ENCODE data around the gene GGACT.

Gene GGACT

GRCh38 chr13:100510208-100510957 is 78.2 kb downstream of the GGACT start:
- no peak for DNase-seq

- no peak for DNase-seq
These were observed 79.6 kb downstream of the GGACT start for GRCh38 chr13:100508996-100509395.

GRCh38 chr13:100508455-100508854 is 80.1 kb downstream of the GGACT start:
- no peak for DNase-seq

- DNase-seq = no peak
These were observed 81.8 kb downstream of the GGACT start for GRCh38 chr13:100506600-100507422.

- peak; percentile 36 to 48 for DNase-seq
These were observed 82.4 kb downstream of the GGACT start for GRCh38 chr13:100506154-100506553.

GRCh38 chr13:100503622-100504021 is 85.0 kb downstream of the GGACT start:
- no peak for DNase-seq

GRCh38 chr13:100502446-100502845 is 86.1 kb downstream of the GGACT start:
- DNase-seq = no peak

- DNase-seq = no peak
These were observed 91.2 kb downstream of the GGACT start for GRCh38 chr13:100497389-100497788.

- no peak for DNase-seq
These were observed 93.1 kb downstream of the GGACT start for GRCh38 chr13:100495455-100495854.

- no peak for DNase-seq
These were observed 95.2 kb downstream of the GGACT start for GRCh38 chr13:100493418-100493817.

GRCh38 chr13:100491164-100491842 is 97.3 kb downstream of the GGACT start:
- DNase-seq = no peak

- DNase-seq = no peak
These were observed 97.9 kb downstream of the GGACT start for GRCh38 chr13:100490692-100491091.

- no peak for DNase-seq
These were observed 103.3 kb downstream of the GGACT start for GRCh38 chr13:100485265-100485664.

GRCh38 chr13:100484702-100485101 is 103.9 kb downstream of the GGACT start:
- no peak for DNase-seq

GRCh38 chr13:100483841-100484381 is 104.7 kb downstream of the GGACT start:
- DNase-seq = no peak

- DNase-seq = no peak
These were observed 105.5 kb downstream of the GGACT start for GRCh38 chr13:100483139-100483538.

GRCh38 chr13:100480676-100481075 is 107.9 kb downstream of the GGACT start:
- no peak for DNase-seq

Measured in stimulated activated CD4-positive, alpha-beta T cell treated with anti-CD3 and anti-CD28 coated beads, Interleukin-4, amount 100 ng/mL, for 4 hours (primary cell).